Endothelial cell of umbilical vein (primary cell): ENCODE measurements around the gene DCDC1. TPM values are rescaled to one million over a fixed set of nuclear protein-coding genes. Genes with fewer than 3 reads are reported as not detected.

Experiments
- BruUV-seq: library from RNA; stranded (reverse); fragments of 400-500 nt; replicated peaks from 2 replicates; lab custom pipeline; 2021; lab: Mats Ljungman, UMichigan
- CTCF ChIA-PET: fragments of 300-600, 350-600 bp; sonication (Branson Sonifier 250); formaldehyde crosslinking; loops from one replicate; lab custom pipeline; 2021; ENCODE audit warnings: antibody characterized with exemption, inconsistent platforms; lab: Charles Lee
- POLR2A ChIA-PET: fragments of 300-600, 350-600 bp; sonication (Branson Sonifier 250); formaldehyde crosslinking; loops from one replicate; lab custom pipeline; 2021; ENCODE audit warnings: antibody characterized with exemption, inconsistent platforms; lab: Charles Lee
- DNase-seq: peaks from one replicate; pipeline ENCODE4 v3.0.0-alpha.2; 2011; ENCODE audit warnings: low read depth, low spot score
- FAIRE-seq: peaks from 2 replicates; lab custom pipeline; 2011; peaks lifted over from hg19 to GRCh38; lab: Jason Lieb, UNC
- H2AFZ ChIP-seq: 2 replicates; pipeline ENCODE4 v1.6.0; 2012; ENCODE audit warnings: low read depth, low read length, control low read depth, inconsistent platforms
- H3K27ac ChIP-seq: 2 replicates; pipeline ENCODE4 v1.5.1; 2011; ENCODE audit warnings: low read depth, mild to moderate bottlenecking, control low read depth, low read length, moderate library complexity; ENCODE audit not compliant: insufficient read depth
- H3K27me3 ChIP-seq, 2 experiments: 2 replicates each; pipeline versions ENCODE4 v1.6.0 to v1.6.1; 2011; ENCODE audit warnings: low read length in 2 of 2, mixed read lengths in 1 of 2; ENCODE audit not compliant: control insufficient read depth in 2 of 2, insufficient read depth in 2 of 2
- H3K36me3 ChIP-seq, 2 experiments: 2 replicates in 1 of 2; 3 replicates in 1 of 2; pipeline ENCODE4 v1.5.1; 2011; ENCODE audit warnings: low read length in 2 of 2, mild to moderate bottlenecking in 1 of 2, moderate library complexity in 1 of 2; ENCODE audit not compliant: control insufficient read depth in 2 of 2, insufficient read depth in 2 of 2; ENCODE audit errors: extremely low read depth in 1 of 2
- H3K4me1 ChIP-seq: 3 replicates; pipeline ENCODE4 v1.5.1; 2011; ENCODE audit warnings: mild to moderate bottlenecking, low read length; ENCODE audit not compliant: control insufficient read depth, insufficient read depth; ENCODE audit errors: extremely low read depth
- H3K4me2 ChIP-seq: 2 replicates; pipeline ENCODE4 v1.6.1; 2011; ENCODE audit warnings: low read length, control low read depth, mixed read lengths; ENCODE audit not compliant: insufficient read depth
- H3K4me3 ChIP-seq, 3 experiments: fragments of 200-600 bp in 1 of 3; sonication (generic), shearing (Covaris generic) in 1 of 3; replicated peaks in 1 of 3; 2 replicates each; pipeline ENCODE4 v1.5.1; 2011 to 2016; ENCODE audit warnings: control low read depth in 3 of 3, low read length in 3 of 3, mild to moderate bottlenecking in 2 of 3, inconsistent platforms in 1 of 3, low read depth in 1 of 3, moderate library complexity in 1 of 3; ENCODE audit not compliant: insufficient read depth in 1 of 3
- H3K79me2 ChIP-seq: 2 replicates; pipeline ENCODE4 v1.6.0; 2012; ENCODE audit warnings: low read length, inconsistent platforms; ENCODE audit not compliant: control insufficient read depth, insufficient read depth
- H3K9ac ChIP-seq: replicated peaks from 2 replicates; pipeline ENCODE3; 2011; ENCODE audit warnings: low read length, control low read depth; ENCODE audit not compliant: insufficient read depth; ENCODE audit errors: extremely low read depth
- H3K9me1 ChIP-seq: replicated peaks from 3 replicates; pipeline ENCODE4 v1.6.0; 2011; ENCODE audit warnings: mild to moderate bottlenecking, low read length; ENCODE audit not compliant: control insufficient read depth, insufficient read depth; ENCODE audit errors: extremely low read depth
- H3K9me3 ChIP-seq: replicated peaks from 2 replicates; pipeline ENCODE4 v1.5.1; 2012; ENCODE audit warnings: low read length, inconsistent platforms; ENCODE audit not compliant: control insufficient read depth, insufficient read depth
- H4K20me1 ChIP-seq: replicated peaks from 2 replicates; pipeline ENCODE3; 2011; ENCODE audit warnings: mild to moderate bottlenecking, low read length; ENCODE audit not compliant: control insufficient read depth, insufficient read depth; ENCODE audit errors: extremely low read depth
- CTCF ChIP-seq, 2 donors: IDR thresholded peaks; 1 replicate in 1 of 2; 2 replicates in 1 of 2; pipeline ENCODE4 v1.5.1; 2011; ENCODE audit warnings: low read length in 2 of 2, mild to moderate bottlenecking in 2 of 2, moderate library complexity in 2 of 2, control low read depth in 1 of 2, inconsistent platforms in 1 of 2, low read depth in 1 of 2; ENCODE audit not compliant: insufficient read depth in 1 of 2; ENCODE audit errors: extremely low read depth in 1 of 2
- EZH2 ChIP-seq: IDR thresholded peaks from 2 replicates; pipeline ENCODE4 v1.6.1; 2012; ENCODE audit warnings: borderline replicate concordance, low read depth, mild to moderate bottlenecking, moderate library complexity, low read length, inconsistent platforms; ENCODE audit not compliant: severe bottlenecking
- FOS ChIP-seq: IDR thresholded peaks from 2 replicates; pipeline ENCODE4 v1.6.1; 2011; ENCODE audit warnings: mild to moderate bottlenecking, low read length, moderate library complexity, borderline replicate concordance; ENCODE audit not compliant: insufficient read depth
- GATA2 ChIP-seq: IDR thresholded peaks from 2 replicates; pipeline ENCODE4 v1.7.0; 2011; ENCODE audit warnings: low read depth, mild to moderate bottlenecking, moderate library complexity, mixed read lengths, low read length; ENCODE audit not compliant: insufficient read length, insufficient read depth
- JUN ChIP-seq: IDR thresholded peaks from 2 replicates; pipeline ENCODE4 v1.6.1; 2011; ENCODE audit warnings: borderline replicate concordance, low read depth; ENCODE audit not compliant: insufficient read length, insufficient read depth
- MAX ChIP-seq: IDR thresholded peaks from 2 replicates; pipeline ENCODE4 v1.6.1; 2011; ENCODE audit not compliant: insufficient read depth, insufficient read length
- MYC ChIP-seq: IDR thresholded peaks from one replicate; pipeline ENCODE4 v1.6.1; 2011; ENCODE audit warnings: mild to moderate bottlenecking, low read depth, low read length
- POLR2A ChIP-seq: IDR thresholded peaks from 2 replicates; pipeline ENCODE4 v1.6.1; 2012; ENCODE audit warnings: low read depth, mild to moderate bottlenecking, control low read depth, low read length
- POLR2AphosphoS5 ChIP-seq: IDR thresholded peaks from 2 replicates; pipeline ENCODE4 v1.6.1; 2012; ENCODE audit warnings: low read depth, mild to moderate bottlenecking, control low read depth, low read length, moderate library complexity; ENCODE audit not compliant: insufficient read depth
- dilution Hi-C: fragments of 300-500 bp; cut with MboI; formaldehyde crosslinking; loops from one replicate; pipeline ENCODE4 v1.15.0; 2019; ENCODE audit warnings: low sequenced_read_pairs; ENCODE audit not compliant: extremely low pct_ligation_motif_present
- intact Hi-C: fragments of 100-400 bp; cut with micrococcal nuclease; formaldehyde crosslinking; loops from one replicate; pipeline ENCODE4 v1.10.0; 2022
- polyA plus RNA-seq, 4 experiments: library from polyadenylated mRNA; depleted of rRNA in 3 of 4; stranded (reverse) in 3 of 4; unstranded in 1 of 4; fragments of >200 nt; gene quantifications; 2 replicates each; pipeline versions ENCODE4 v1.2.1 to v1.2.3, GENCODE V29; 2011 to 2012; ENCODE audit warnings: missing spikeins in 1 of 4
- total RNA-seq: library from RNA; stranded (reverse); gene quantifications from 2 replicates; pipeline ENCODE4 v1.2.3, GENCODE V29; 2021

Gene DCDC1
- total and polyA plus RNA-seq, 2 donors (not counting 3 experiments of a cell fraction or from before 2014, with no cell fraction given) = 0.04 TPM; not detected in 1

- H3K4me1 ChIP-seq = no peaks in the 10 kb centered on the region
- H4K20me1 ChIP-seq = no peaks in the 10 kb centered on the region
- intact Hi-C loops (no loop called here), dilution Hi-C loops (no loop called here)
- no peak overlapping the region for H3K27ac ChIP-seq
- H3K27me3 ChIP-seq = no peaks in the 10 kb centered on the region
- FAIRE-seq (no peak), DNase-seq (no peak)
- H3K79me2 ChIP-seq = no peaks in the 10 kb centered on the region
- peaks cover 3% of the 10 kb centered on the region for H3K9me3 ChIP-seq
- no peaks in the 10 kb centered on the region for H3K9me1 ChIP-seq
- H2AFZ ChIP-seq = no peak overlapping the region
- TF ChIP-seq EZH2 (no peak), FOS (no peak), JUN (no peak), GATA2 (no peak), POLR2A (no peak), MAX (no peak), MYC (no peak), POLR2AphosphoS5 (no peak), CTCF (IDR thresholded peaks at IDR 0.05; ENCODE audit: extremely low read depth in 1 of 2, insufficient read depth in 1 of 2, low read depth in 1 of 2, low read length in 2 of 2) (no peak)
- no peak overlapping the region for H3K9ac ChIP-seq
- H3K36me3 ChIP-seq = no peaks in the 10 kb centered on the region
- ChIA-PET CTCF (no interaction called here), POLR2A (no interaction called here)
- no TSS peak for BruUV-seq
- H3K4me3 ChIP-seq = no peak overlapping the region
- H3K4me2 ChIP-seq = no peak overlapping the region
These were observed 195.4 kb downstream of the DCDC1 start for GRCh38 chr11:31173926-31174680.
